Transverse colon (tissue), 4 donors: Measurements from ENCODE around the gene AFTPH. TPM values are rescaled to one million over a fixed set of nuclear protein-coding genes. Genes with fewer than 3 reads are reported as not detected.

Source experiments
- DNase-seq: peaks from one replicate; pipeline ENCODE4 v3.0.0-alpha.2; 2019
- H3K27ac ChIP-seq, 4 donors: fragments of 200-600 bp; sonication (generic); 2 replicates each; pipeline ENCODE4 v1.5.1; 2016 to 2018; ENCODE audit warnings: inconsistent platforms in 4 of 4
- H3K27me3 ChIP-seq: fragments of 200-600 bp; sonication (generic); 2 replicates; pipeline ENCODE4 v1.5.1; 2017; ENCODE audit warnings: inconsistent platforms
- H3K36me3 ChIP-seq, 4 donors: fragments of 200-600 bp; sonication (generic); 2 replicates each; pipeline ENCODE4 v1.5.1; 2017 to 2019; ENCODE audit warnings: inconsistent platforms in 4 of 4
- H3K4me1 ChIP-seq, 4 donors: fragments of 200-600 bp; sonication (generic); 2 replicates each; pipeline ENCODE4 v1.5.1; 2017 to 2020; ENCODE audit warnings: inconsistent platforms in 4 of 4
- H3K4me3 ChIP-seq, 4 donors: fragments of 200-600 bp; sonication (generic); 1 replicate in 1 of 4; 2 replicates in 3 of 4; pipeline versions ENCODE4 v1.5.1 to v1.6.1; 2017 to 2019; ENCODE audit warnings: inconsistent platforms in 4 of 4
- H3K9me3 ChIP-seq, 2 donors: fragments of 200-600 bp; sonication (generic); 2 replicates each; pipeline ENCODE4 v1.5.1; 2017 to 2019; ENCODE audit warnings: inconsistent platforms in 2 of 2
- CTCF ChIP-seq, 5 experiments: fragments of 200-600 bp in 3 of 5; fragments of 450-650 bp in 2 of 5; sonication (generic) in 3 of 5; IDR thresholded peaks; 1 replicate in 2 of 5; 2 replicates in 3 of 5; pipeline ENCODE4 v1.5.1; 2016 to 2017; ENCODE audit warnings: antibody characterized with exemption in 5 of 5, inconsistent platforms in 3 of 5, mild to moderate bottlenecking in 2 of 5, moderate library complexity in 1 of 5
- EP300 ChIP-seq: sonication (generic); formaldehyde crosslinking; IDR thresholded peaks from one replicate; pipeline ENCODE4 v1.6.1; 2017; ENCODE audit warnings: antibody characterized with exemption, low read depth
- POLR2A ChIP-seq: fragments of 450-650 bp; IDR thresholded peaks from one replicate; pipeline ENCODE4 v1.6.1; 2016; ENCODE audit warnings: antibody characterized with exemption, mild to moderate bottlenecking, moderate library complexity
- POLR2AphosphoS5 ChIP-seq, 3 donors: sonication (generic); formaldehyde crosslinking; IDR thresholded peaks; one replicate each; pipeline ENCODE4 v1.6.1; 2016; ENCODE audit warnings: antibody characterized with exemption in 3 of 3
- WGBS, 2 donors: methylation state at CpG; one replicate each; pipeline ENCODE4 v1.1.5; 2018; ENCODE audit warnings: low coverage in 1 of 2; 5-methylcytosine and 5-hydroxymethylcytosine counted together
- in situ Hi-C, 4 donors: fragments of 200-750 bp; cut with MboI; loops; one replicate each; pipeline versions ENCODE4 v1.15.0 to v1.15.1; 2017; ENCODE audit warnings: low sequenced_read_pairs in 3 of 4, low pct_ligation_motif_present in 1 of 4, low pct_unique_long_range_greater_than_20kb in 1 of 4
- intact Hi-C: fragments of 100-400 bp; cut with DNase I; formaldehyde crosslinking; loops from one replicate; pipeline ENCODE4 v1.15.1; 2023; ENCODE audit warnings: low total_unique reads
- total RNA-seq, 4 donors: library from RNA; depleted of rRNA; stranded (reverse); fragments of >200 nt; gene quantifications; one replicate each; pipeline ENCODE4 v1.1.0, GENCODE V29; 2016

Gene AFTPH
- total RNA-seq, 4 donors from 2014 or later, result 42.3 to 123 (median 70.2) TPM

DNA sequence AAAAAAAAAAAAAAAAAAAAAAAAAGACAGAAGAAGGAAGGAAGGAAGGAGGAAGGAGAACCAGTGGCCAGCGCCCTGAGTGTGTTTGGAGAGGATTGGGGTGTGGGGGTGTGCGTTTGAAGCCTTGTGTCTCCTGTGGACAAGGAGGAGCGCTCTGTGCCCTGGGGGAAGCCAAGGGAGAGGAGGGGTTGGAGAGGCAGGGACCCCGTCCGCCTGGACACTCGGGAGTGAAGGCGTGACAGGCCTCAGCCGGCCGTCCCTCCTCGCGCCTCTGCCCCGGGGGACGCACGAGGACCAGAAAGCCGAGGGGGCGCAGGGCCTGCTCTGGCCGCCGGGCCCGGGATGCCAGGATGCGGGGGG, 84.7 kb downstream of the AFTPH start:
- in situ Hi-C loops (loop anchor here in 1 of 4 donors (10.0 kb wide), 1 partner anchor 256 kb away; no protein-coding TSS in a partner anchor), intact Hi-C loops (loop anchor here (5.0 kb wide), 1 partner anchor 258 kb away; no protein-coding TSS in a partner anchor)
- no peak for DNase-seq
- Histone ChIP-seq H3K9me3 (no peaks in the 10 kb centered on the region), H3K4me3 (peak overlapping the region; percentile 34 to 68 (median 50)), H3K27me3 (no peaks in the 10 kb centered on the region), H3K36me3 (no peaks in the 10 kb centered on the region), H3K4me1 (peaks cover 4 to 51% (median 32%) of the 10 kb centered on the region in 4 donors), H3K27ac (peak overlapping the region; percentile 53 to 83 (median 76))
- 19 to 39% methylated on average over 5 to 19 of the region's 20 CpGs for WGBS, 2 donors
- no peak for TF ChIP-seq POLR2A
- no peak for TF ChIP-seq CTCF (IDR thresholded peaks at IDR 0.05)
- TF ChIP-seq POLR2AphosphoS5 (IDR thresholded peaks at IDR 0.05), result no peak
- TF ChIP-seq EP300, result no peak

DNA sequence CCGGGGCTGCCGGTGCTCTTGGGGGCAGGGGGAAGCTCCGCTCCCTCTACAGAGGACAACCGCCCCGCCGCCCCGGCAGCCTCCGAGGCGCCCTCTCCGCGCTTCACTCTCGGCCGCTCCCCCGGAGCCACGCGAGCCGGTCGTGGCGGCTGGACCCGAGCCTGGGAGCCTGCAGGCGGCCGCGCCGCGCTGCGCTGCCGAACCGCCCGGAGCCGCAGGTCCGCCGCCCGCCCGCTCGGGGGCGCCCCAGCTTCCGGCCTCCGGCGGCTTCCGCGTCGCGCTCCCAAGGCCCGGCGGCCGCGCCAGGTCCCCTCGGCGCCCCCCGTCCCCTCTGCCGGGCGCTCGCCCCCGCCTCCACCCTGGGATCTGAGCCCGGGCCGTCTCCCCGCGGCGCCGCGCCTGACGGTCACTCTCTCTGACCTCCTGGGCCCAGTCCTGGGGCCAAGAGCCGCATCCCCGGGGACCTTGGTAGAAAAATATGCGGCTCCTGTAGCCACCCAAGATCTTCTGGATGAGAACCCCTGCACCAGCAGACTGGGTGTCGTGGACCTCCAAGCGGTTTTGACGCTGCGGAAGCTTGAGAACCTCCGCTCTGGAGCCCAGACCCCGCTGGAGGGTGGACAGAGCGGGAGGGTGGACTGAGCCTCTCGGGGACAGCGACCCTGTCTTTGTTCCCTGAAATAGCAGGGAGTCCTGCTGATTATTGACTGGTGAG, 85.3 kb downstream of the AFTPH start:
- no peak for TF ChIP-seq EP300
- TF ChIP-seq POLR2AphosphoS5 (IDR thresholded peaks at IDR 0.05), result no peak
- TF ChIP-seq CTCF (IDR thresholded peaks at IDR 0.05), result peak in 3 of 5 experiments; percentile 21 to 39 (median 27)
- TF ChIP-seq POLR2A, result no peak

DNA sequence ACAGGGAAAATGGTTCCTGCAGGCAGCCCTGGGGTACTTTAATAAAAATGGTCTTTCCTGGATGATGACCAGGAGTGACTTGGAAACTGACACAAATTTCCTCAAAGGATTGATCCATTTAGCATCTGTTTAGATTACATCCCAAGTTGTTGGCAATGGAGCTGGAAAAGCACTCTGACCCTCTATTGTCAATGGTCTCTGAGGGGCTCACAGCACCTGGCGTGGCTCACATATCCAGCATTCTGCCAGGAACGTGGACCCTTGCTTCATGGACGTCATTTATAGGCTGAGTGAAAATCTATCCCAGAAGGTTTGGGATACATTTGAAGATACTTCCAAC, 85.8 kb downstream of the AFTPH start:
- no peak for DNase-seq

More for the DNA sequence above, 85.3 kb downstream of the AFTPH start:
- no peaks in the 10 kb centered on the region for H3K9me3 ChIP-seq
- H3K36me3 ChIP-seq, result no peaks in the 10 kb centered on the region
- intact Hi-C loops, result loop anchor here (5.0 kb wide), 1 partner anchor 258 kb away; no protein-coding TSS in a partner anchor
- peak overlapping the region; percentile 53 to 83 (median 76) for H3K27ac ChIP-seq
- in situ Hi-C loops, result loop anchor here in 1 of 4 donors (10.0 kb wide), 1 partner anchor 255 kb away; no protein-coding TSS in a partner anchor
- WGBS, 2 donors, result 32% methylated on average over 16 of the region's 74 CpGs; no CpG with 5 or more reads in 1 of the 2 donors
- DNase-seq, result peak; percentile 74
- H3K4me1 ChIP-seq, result peaks cover 4 to 50% (median 32%) of the 10 kb centered on the region in 4 donors
- peak overlapping the region; percentile 48 to 68 (median 51) for H3K4me3 ChIP-seq
- H3K27me3 ChIP-seq, result no peaks in the 10 kb centered on the region

More for the DNA sequence above, 85.8 kb downstream of the AFTPH start:
- H3K4me3 ChIP-seq, result peak overlapping the region in 3 of 4 donors; percentile 48 to 68 (median 53)
- in situ Hi-C loops (loop anchor here in 1 of 4 donors (10.0 kb wide), 1 partner anchor 255 kb away; no protein-coding TSS in a partner anchor), intact Hi-C loops (loop anchor here (5.0 kb wide), 1 partner anchor 257 kb away; no protein-coding TSS in a partner anchor)
- peak overlapping the region in 2 of 4 donors; percentile 72 to 81 for H3K27ac ChIP-seq
- H3K4me1 ChIP-seq, result peaks cover 4 to 45% (median 32%) of the 10 kb centered on the region in 4 donors
- 87% methylated on average over 3 of the region's 3 CpGs; no CpG with 5 or more reads in 1 of the 2 donors for WGBS, 2 donors
- no peaks in the 10 kb centered on the region for H3K27me3 ChIP-seq
- no peaks in the 10 kb centered on the region for H3K36me3 ChIP-seq
- H3K9me3 ChIP-seq, result no peaks in the 10 kb centered on the region
- TF ChIP-seq POLR2AphosphoS5 (IDR thresholded peaks at IDR 0.05) (no peak), POLR2A (no peak), CTCF (IDR thresholded peaks at IDR 0.05) (no peak), EP300 (no peak)
